HG03378 (cell line): ENCODE data around the gene MAN1A1.

Experiments
- ATAC-seq: cut with Tn5 transposase; IDR thresholded peaks from one replicate; pipeline ENCODE4 v1.9.1; 2021; ENCODE audit warnings: mild to moderate bottlenecking, moderate library complexity; ENCODE audit not compliant: unreplicated experiment

MAN1A1 gene

DNA sequence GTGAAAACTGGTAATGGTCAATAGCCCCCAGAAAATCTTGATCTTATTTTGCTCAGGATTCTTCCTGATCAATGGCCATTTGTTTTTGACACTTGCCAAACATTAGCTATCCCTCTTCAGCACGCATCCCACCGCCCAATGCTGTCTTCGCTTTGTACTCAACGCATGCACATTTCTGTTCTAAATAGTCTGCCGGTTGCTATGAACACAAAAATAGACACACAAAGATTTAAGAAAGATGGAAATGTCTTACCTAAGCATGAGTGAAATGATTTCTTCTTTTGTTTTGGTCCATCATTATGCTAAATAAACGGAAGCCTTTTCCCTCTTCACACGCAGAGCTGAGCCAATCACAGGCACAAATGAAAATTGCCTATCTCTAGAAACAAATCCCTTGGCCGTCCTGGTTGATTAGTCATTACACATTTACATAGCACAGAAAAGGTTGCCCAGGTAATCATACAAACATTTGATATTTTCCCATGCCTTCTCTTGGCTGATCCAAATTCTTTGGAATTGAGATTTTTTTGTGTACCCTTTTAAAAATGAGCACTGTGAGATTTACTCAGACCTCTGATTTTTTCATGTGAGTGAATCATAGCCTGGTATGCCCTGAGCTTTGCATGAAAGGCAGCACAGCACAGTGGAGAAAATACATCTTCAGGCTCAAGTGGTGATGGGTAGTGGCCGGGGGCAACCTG is 200.6 kb downstream of the MAN1A1 start:
- ATAC-seq: no peak

DNA sequence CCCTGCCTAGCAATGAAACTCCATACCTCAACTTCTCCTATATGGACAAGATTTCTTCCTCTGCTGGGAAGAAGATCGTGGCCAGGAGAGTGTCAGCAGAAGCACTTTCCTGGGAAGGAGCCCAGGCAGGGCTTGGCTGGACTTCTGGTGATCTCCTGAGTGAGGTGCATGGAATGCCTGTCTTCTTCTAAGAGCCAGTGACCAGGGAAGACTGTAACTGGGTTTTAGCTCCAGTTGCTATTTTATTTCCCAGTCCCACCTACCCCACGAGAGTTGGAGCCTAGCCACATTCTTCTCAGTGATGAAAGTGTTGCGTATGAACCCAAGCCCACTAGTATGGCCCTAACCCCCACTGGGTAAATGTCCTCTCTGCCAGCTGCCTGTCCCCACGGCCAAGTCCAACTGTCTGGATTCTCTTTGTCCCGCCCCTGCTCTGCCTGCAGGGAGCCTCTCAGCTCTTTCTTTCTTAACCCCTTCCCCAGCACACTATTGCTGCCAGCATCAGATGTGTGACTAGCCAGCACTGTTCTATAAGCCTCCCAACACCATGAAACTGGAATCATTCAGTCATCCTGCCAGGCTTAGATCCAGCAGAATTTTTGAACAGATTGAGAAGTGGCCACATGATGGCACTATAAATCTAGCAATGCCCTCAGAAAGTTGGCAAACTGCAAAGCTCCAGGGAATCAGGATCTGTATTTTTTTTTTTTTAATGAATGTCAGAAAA is 201.3 kb downstream of the MAN1A1 start:
- no peak for ATAC-seq

DNA sequence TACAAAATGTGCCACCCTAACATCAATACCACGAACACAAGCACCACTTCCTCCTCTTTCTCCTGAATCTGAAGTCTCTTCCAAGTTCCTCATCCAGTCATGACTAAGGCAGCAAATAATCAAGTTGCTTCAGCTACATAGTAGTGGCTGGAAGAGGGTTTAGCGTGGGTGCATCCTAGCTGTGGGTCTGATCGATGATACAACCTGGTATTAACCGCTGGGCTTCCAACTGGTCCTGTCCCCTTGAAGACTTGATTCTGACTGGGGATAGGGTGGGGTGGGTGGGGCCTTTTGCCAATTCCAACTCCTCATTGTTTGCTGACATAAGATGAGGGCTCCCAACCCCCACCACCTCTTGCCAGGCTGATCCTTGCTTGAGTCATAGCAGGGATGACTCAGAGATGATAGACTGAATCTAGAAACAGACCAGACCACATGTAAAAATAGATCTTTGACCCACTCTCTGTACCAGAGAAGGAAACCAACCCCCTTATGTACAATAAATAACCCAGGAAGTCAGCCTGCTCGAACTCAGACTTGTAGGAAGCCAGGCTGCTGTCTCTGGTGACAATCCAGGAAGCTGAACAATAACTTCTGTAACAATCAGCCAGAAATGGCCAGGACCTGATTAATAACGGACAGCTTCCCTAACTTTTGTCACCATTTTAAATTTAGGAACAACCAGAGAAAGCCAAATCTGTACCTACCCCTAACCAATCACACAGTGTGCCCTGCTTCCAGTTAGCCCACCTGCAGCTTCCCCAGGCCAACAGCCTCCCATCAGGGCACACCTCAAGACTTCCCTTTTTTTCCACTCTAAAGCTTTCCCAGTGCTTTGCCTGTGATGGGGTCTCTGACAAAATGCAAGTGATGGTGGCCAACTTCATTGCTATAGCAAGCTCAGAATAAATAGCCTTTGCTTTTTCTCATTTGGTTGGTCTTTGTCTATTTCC is 202.2 kb downstream of the MAN1A1 start:
- ATAC-seq: peak; percentile 100

DNA sequence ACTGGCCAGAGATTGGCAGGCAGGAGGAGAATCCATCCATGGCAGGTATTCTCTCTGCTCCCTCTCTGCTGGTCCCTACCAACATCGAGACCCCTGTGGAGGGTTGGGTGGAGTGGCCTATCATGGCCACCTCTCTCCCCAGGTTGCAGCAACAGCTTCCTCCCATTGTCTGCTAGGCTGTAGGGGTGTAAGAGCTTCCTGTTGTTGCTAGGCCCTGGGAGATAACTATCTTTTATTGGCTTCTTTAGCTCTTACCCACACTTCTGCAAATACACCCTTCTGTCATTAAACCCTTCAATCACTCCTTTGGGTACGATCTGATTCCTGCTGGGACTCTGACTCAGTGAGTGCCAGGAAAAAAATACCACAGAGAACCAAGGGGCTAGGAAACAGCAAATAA is 204.4 kb downstream of the MAN1A1 start:
- no peak for ATAC-seq

DNA sequence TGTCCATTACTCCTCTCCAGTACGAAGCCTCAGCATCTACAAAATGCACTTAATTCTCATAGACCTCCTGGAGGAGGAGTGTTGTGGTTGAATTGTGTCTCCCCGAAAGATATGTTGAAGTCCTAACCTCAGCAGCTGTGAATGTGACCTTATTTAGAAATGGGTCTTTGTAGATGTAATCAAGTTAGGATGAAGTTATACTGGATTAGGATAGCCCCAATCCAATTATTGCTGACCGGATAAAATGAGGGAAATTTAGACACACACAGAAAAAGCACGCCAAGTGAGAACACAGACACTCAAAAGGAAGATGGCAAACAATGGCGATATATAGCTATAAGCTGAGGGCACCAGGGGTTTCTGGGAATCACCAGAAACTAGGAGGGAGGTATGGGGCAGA is 206.9 kb downstream of the MAN1A1 start:
- no peak for ATAC-seq

DNA sequence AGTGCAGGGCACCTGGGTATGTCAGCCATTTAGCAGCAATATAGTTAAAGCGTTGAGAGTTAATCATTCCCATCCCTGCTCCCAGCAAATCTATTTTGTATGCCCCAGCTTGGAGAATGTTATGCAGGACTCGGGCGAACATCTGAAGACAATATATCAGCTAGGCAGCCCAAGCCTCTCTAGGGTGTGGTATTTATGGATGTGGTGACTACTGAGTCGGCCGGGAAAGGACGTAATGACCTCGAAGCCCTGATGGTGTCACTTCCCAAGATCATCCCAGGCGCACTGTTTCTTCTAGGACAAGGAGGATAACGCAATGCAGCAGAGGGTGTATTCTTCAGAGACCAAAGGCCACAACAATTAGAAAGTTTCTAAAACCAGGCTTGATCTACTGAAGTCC is 207.5 kb downstream of the MAN1A1 start:
- no peak for ATAC-seq

DNA sequence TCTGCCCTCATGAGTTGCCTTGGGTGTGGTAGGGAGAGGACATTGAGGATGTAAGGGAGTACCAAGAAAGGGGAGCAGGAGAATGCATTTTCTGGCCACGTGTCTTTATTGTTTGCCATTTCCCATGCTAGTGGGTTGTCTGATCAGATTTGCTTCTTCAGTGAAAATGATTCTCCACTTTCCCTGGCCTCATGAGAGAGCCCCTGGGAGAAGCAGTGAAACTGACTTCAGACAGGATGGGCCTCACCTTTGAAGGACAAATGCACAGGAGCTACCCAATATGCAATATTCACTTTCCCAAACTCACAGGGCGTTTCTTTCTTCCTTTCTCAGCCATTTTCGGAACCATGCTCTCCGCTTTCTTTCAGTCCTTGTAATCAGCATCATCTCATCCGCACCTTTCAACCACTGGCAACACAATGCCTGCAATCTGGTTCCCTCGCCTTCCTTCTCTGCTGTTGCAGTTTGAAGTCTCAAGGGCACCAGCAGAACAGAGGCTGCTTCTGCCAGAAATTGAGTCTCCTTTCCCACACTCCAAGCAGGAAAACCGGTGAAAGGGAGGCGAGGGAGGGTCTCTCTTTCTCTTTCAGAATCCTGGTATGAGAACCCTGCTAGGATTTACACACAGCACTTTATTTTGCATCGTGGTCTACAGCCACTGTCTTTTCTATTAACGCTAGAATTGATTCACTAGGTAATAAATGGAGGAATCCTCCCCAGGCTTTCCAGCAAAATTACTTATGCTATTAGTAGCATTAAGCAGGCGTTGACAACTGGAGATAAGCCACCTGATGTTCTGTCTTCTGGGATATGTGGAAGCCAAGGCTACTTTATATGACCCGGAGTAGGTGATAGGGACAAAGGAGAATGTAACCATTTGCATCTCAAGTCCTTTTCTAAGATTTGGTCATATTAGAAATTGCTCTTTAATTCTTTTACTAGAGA is 209.1 kb downstream of the MAN1A1 start:
- ATAC-seq: no peak

DNA sequence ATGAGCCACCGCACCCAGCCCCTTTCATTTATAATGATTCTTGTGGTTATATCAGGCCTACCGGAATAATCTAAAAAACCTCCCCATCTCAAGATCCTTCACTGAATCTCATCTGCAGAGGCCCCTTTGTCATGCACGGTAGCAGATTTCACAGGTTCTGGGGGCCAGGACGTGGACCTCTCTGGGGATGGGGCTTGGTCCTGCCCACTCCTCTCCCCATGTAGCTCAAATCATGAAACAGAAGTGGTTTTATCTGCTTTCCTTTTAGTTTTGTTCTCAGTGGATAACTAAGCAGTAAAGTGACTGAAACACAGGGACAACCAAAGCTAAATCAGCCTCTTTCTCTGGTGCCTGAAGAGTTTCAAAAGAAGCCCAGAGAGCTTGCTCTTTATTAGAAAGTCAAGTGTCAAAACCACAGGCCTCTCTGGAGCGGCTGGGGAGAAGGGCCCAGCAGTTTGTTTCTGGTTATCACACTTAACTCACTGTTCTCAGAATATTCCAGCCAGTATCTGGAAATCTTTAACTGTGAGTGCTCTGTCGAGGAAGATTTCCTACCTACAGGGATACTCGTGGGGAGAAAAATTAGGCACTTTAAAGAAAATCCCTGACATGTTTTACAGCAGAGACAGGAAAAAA is 210.5 kb downstream of the MAN1A1 start:
- peak; percentile 70 for ATAC-seq

DNA sequence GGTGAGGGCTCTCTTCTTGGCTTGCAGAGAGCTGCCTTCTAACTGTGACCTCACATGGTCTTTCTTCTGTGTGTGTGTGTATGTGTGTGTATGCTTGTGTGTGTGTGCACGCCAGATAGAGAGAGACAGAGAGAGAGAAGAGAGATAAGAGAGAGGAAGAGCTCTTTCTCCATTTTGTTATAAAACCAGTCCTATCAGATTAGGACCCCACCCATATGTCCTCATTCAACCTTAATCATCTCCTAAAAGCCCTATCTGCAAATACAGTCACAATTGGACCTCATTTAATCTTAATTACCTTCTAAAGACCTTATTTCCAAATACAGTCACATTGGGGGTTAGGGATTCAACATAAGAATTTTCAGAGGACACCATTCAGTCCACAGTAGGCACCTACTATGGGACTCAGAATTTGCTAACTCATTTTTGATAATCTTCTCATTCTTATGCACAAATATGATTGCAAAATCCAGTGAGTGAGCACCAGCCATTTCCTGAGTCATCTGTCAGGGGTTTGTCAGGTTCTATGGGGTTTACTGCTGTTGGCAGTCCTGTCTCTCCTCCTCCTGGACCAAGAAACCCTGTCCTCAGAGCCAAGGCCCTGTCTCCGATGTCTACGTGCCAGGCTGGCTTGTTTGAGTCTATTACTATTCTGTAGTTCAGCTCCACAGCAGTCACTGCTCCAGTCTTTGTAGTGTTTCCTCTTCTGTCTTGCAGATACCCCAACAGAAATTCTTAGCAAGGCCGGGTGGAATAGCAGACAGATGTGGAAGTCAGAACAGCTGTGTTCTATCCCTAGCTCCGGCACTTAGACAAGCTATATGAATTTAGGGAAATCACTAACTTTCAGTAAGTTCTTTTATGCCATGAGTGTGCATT is 212.1 kb downstream of the MAN1A1 start:
- no peak for ATAC-seq

DNA sequence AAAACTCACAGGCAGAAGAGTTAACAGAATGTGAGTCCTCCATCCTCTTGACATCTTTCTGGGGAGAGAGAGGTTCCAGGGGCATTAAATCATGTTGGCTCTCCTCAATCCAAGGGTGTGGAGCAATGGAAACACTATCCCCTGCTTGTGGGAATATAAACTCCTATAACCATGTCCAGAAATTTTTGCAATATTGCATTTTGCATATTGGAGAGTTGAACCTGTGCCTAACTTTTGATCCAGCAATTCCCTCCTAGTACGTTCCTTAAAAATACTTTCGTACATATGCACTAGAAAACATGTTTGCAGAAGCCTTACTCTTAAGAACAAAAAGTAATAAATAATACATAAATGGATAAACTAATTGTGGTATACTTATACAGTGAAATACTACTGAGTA is 214.8 kb downstream of the MAN1A1 start:
- no peak for ATAC-seq

DNA sequence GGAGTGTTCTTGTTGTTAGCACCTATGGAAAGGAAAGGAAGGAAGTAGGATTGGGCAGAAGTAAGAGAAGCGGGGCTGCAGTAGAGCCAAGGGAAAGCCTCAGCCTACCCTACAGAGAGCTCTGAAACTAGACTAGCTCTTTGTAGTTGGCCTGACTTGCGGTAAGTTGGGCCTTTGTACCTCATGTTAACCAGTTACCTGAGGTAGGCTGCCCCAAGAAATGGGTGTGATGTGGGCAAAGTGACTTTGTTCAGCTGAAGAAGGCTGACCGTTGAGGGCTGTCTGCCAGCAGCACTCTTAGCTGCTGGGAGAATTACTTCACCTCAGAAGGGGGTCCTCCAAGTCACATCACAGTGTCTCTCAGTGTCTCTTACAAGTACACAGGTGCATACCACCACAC is 216.2 kb downstream of the MAN1A1 start:
- ATAC-seq: no peak

DNA sequence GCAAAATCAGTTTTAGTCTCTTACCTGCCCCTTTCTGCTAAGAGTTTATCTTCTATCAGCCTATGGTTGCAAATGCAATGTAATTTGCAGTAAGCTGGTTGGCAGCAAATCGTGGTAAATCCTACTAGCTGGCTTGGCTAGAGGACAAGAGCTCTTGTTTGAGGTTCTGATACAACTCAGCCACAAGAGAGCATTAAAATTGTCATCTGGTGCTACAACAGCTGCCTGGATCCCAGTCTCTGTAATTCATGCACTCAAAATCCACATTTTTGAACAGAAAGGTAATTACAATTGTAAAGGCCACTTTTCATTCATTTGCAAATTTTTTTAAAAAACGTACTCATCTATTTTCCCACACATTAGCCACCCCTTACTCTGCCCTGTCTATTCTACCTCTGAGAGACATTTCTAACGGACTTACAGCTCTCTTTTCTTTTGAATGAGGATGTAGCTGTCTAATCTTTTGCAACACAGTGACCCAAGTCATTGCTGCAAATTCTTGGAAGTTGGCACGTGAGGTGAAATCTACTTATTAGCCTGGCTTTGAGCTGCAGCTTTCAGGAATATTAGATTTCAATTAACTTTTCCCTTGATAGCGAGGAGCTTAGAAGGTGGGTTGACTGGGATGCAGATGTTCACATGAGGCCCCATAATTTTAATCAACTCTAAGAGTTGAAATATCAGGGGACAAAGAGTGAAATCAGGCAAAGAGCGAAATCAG is 217.1 kb downstream of the MAN1A1 start:
- ATAC-seq: no peak

DNA sequence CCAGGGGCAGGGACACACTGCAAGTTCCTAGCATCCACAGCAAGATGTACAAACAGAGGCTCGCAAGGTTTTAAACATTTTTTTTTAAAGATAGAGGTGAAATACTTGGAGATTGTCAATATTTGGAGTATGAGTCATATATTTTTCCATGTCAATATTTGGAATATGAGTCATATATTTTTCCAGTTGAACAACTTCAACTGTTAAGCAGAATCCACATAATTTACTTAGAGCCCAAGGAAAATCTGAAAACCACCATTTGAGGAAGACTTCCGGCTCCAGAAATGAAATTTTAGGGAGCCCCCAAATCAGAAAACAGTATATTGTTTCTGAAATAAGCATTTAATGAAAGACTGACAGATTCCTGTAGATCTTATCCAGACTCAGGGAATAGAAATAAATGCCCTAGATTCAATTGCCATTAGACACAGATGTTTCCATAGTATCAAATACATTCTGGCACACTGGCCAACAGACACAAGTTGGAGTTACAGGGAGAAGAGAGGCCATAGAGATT is 219.5 kb downstream of the MAN1A1 start:
- no peak for ATAC-seq

DNA sequence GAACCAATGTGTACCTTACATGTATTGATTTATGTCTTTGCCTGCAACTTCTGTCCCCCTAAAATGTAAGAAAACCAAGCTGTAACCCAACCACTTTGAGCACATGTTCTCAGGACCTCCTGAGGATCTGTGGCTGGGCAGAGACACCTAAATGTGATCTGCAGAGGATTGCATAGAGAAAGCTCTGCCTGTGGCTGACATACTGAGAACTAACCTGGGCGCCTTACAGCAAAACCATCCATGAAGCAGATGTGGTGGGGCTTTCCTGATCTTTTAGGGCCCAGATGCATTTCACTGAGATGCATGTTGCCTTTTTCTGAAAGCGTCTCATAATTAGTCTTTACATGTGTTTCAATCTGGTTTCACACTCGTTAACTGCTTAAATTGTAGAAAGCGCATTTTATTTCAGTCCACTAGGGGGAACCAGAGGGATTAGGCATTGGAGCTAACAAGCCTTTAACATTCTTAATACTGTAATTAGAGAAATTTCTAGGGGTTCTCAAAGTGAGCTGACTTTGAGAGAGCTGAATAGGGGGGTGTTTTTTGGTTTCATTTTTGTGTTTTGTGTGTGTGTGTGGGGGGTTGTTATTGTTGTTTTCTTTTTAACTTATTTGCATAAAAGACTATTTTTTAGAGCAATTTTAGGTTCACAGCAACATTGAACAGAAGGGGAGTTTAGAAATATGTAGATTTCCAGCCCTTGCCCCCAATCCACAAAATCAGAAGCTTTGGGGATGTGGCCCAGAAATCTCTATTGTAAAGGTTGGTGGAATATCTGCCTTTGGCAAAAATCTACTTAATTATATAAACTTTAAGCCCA is 220.2 kb downstream of the MAN1A1 start:
- peak; percentile 86 for ATAC-seq

DNA sequence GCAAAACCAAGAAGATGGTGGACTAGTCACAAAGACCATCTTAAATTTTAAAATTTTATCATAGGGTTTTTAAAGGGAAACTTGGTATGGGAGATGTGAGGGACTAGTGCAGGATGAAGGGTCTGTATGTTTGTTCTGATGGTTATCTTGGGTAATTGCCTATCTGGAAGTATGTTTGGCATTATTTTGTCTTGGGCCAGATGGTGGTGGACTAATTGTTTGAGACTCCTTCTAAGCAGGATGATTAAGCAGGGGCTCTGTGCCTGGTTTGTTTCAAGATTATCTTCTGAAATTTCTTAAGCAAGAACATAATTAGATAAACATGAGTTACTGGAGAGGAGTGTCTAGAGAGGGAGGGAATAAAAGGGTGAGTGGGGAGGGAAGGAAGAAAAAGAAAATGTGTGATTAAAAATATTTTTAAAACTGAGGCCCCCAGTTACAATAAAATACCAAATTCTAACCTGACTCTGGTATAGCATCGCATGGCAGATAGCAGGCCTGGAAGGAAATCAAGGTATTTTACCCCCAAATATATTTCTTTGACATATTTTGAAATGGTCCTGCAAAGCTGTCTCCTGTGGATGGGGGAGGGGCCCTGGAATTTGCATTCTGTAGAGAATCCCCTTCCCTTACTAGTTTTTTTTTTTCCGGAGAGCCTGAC is 221.2 kb downstream of the MAN1A1 start:
- ATAC-seq: no peak

DNA sequence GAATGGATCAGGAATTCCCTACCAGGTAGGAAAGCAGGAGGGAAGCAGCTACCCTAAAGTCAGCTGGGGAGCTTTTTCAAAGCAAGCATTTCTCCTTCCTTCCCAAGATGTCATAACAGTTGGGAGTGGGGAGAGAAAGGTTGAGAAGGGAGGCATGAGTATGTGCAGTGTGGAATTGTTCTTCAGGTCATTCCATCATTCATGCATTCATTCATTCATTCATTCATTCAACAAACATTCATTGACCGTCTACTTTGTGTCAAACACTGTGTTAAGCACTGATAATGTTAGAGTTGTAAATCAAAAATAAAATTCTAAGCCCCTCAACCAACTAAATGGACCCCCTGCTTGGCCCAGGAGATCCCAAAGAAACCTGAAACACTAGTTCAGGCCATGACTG is 221.9 kb downstream of the MAN1A1 start:
- no peak for ATAC-seq
